ENCODE results near the gene CBX3.
"Not testable (repeated sequence)": the region's sequence is repeated elsewhere in the genome, so short reads cannot be mapped to it uniquely, and the experiment has no call there.

Gene CBX3

DNA sequence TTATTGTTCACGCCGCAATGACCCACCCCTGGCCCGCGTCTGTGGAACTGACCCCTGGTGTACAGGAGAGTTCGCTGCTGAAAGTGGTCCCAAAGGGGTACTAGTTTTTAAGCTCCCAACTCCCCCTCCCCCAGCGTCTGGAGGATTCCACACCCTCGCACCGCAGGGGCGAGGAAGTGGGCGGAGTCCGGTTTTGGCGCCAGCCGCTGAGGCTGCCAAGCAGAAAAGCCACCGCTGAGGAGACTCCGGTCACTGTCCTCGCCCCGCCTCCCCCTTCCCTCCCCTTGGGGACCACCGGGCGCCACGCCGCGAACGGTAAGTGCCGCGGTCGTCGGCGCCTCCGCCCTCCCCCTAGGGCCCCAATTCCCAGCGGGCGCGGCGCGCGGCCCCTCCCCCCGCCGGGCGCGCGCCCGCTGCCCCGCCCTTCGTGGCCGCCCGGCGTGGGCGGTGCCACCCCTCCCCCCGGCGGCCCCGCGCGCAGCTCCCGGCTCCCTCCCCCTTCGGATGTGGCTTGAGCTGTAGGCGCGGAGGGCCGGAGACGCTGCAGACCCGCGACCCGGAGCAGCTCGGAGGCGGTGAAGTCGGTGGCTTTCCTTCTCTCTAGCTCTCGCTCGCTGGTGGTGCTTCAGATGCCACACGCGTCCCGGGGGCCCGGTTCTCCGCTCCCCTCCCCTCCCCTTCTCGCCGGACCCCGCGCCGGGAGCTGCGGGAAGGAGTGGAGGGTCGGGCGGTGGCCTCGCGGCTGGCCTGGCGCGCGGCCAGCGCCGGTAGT is at the start of gene CBX3:
Gene CBX3 (plus strand): TSS at position 499 of the 772 bp plus-strand sequence. CDS start 1,254 bp downstream, outside the sequence.
- H3K9me3 ChIP-seq (ENCODE audit: low read length): no peaks in the 10 kb centered on the region
- peaks cover 36% of the 10 kb centered on the region for H3K4me1 ChIP-seq (ENCODE audit: insufficient read depth, low read length)
- H3K36me3 ChIP-seq (ENCODE audit: insufficient read depth, low read length): peaks cover 47% of the 10 kb centered on the region
- peak within 1 kb of the TSS; percentile 70 for H2AFZ ChIP-seq (ENCODE audit: low read depth, low read length)
- peak within 1 kb of the TSS; percentile 90 for H3K4me3 ChIP-seq (ENCODE audit: low read length)
- no peaks in the 10 kb centered on the region for H3K27me3 ChIP-seq (ENCODE audit: insufficient read depth, low read length)

GRCh38 chr7:26151953-26152781 is 49.4 kb upstream of the CBX3 start, which contains the start of gene NFE2L3:
Gene NFE2L3 (plus strand): TSS chr7:26152198. CDS start chr7:26152499, 301 bp downstream.
- no peaks in the 10 kb centered on the region for H3K36me3 ChIP-seq (ENCODE audit: insufficient read depth, low read length)
- no peaks in the 10 kb centered on the region for H3K4me1 ChIP-seq (ENCODE audit: insufficient read depth, low read length)
- H3K9me3 ChIP-seq (ENCODE audit: low read length): peaks cover 10% of the 10 kb centered on the region
- H3K27me3 ChIP-seq (ENCODE audit: insufficient read depth, low read length): peaks cover 46% of the 10 kb centered on the region
- H3K4me3 ChIP-seq (ENCODE audit: low read length): peak within 1 kb of the TSS; percentile 51
- H2AFZ ChIP-seq (ENCODE audit: low read depth, low read length): peak within 1 kb of the TSS; percentile 93

DNA sequence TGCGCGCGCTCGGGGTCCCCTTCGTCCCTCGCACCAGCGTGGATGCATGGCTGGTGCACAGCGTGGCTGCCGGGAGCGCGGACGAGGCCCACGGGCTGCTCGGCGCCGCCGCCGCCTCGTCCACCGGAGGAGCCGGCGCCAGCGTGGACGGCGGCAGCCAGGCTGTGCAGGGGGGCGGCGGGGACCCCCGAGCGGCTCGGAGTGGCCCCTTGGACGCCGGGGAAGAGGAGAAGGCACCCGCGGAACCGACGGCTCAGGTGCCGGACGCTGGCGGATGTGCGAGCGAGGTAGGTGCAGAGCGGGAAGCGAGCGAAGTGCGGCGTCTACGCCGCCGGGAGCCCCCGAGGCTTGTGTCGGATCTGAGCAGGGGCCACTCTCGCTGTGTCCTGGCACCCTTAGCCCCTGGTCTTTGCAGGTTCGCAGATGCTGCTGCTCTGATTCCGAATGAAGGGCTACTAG is 48.7 kb upstream of the CBX3 start:
- H3K9me3 ChIP-seq (ENCODE audit: low read length); H3K4me1 ChIP-seq (ENCODE audit: insufficient read depth, low read length); H3K36me3 ChIP-seq (ENCODE audit: insufficient read depth, low read length): not testable (repeated sequence)
- H3K4me3 ChIP-seq (ENCODE audit: low read length): peak overlapping the region; percentile 51
- peak overlapping the region; percentile 93 for H2AFZ ChIP-seq (ENCODE audit: low read depth, low read length)
- H3K27me3 ChIP-seq (ENCODE audit: insufficient read depth, low read length): peaks cover 46% of the 10 kb centered on the region

DNA sequence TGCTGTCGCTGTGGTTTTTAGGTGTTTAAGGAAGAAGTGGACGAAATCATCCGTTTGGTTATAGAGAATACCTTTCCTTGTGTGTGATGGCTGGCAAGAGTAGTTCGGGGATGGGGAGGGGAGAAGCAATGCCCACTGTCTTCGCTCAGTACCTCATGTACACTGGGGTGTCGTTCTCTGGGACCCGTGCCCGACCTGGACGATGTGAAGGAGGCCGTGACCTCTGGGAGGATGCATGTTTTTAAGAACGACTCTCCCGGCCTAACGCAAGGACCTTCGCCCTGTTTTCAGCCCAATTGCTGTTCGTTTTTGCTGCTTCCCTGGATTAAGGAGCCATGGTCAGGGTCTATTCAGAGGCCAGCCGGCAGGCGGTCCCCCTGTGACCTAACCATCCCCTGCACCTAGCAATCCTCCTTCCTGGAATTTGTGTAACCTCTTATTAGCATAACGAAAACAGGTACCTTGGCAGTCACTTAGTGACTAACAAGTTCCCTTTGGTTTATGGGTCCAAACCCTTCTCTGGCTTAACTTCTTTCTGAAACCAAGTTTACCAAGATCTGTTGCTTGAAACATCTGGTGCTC is 48.2 kb upstream of the CBX3 start:
- Histone ChIP-seq H3K4me3 (ENCODE audit: low read length) (no peak overlapping the region), H3K36me3 (ENCODE audit: insufficient read depth, low read length) (no peaks in the 10 kb centered on the region), H3K27me3 (ENCODE audit: insufficient read depth, low read length) (peaks cover 46% of the 10 kb centered on the region), H2AFZ (ENCODE audit: low read depth, low read length) (no peak overlapping the region), H3K9me3 (ENCODE audit: low read length) (peaks cover 10% of the 10 kb centered on the region), H3K4me1 (ENCODE audit: insufficient read depth, low read length) (no peaks in the 10 kb centered on the region)

- Histone ChIP-seq H3K4me3 (ENCODE audit: low read length) (no peak overlapping the region), H3K4me1 (ENCODE audit: insufficient read depth, low read length) (peaks cover 3% of the 10 kb centered on the region), H2AFZ (ENCODE audit: low read depth, low read length) (no peak overlapping the region), H3K27me3 (ENCODE audit: insufficient read depth, low read length) (peaks cover 46% of the 10 kb centered on the region), H3K9me3 (ENCODE audit: low read length) (peaks cover 10% of the 10 kb centered on the region), H3K36me3 (ENCODE audit: insufficient read depth, low read length) (no peaks in the 10 kb centered on the region)
Observed at GRCh38 chr7:26153823-26154783, 47.4 kb upstream of the CBX3 start.

DNA sequence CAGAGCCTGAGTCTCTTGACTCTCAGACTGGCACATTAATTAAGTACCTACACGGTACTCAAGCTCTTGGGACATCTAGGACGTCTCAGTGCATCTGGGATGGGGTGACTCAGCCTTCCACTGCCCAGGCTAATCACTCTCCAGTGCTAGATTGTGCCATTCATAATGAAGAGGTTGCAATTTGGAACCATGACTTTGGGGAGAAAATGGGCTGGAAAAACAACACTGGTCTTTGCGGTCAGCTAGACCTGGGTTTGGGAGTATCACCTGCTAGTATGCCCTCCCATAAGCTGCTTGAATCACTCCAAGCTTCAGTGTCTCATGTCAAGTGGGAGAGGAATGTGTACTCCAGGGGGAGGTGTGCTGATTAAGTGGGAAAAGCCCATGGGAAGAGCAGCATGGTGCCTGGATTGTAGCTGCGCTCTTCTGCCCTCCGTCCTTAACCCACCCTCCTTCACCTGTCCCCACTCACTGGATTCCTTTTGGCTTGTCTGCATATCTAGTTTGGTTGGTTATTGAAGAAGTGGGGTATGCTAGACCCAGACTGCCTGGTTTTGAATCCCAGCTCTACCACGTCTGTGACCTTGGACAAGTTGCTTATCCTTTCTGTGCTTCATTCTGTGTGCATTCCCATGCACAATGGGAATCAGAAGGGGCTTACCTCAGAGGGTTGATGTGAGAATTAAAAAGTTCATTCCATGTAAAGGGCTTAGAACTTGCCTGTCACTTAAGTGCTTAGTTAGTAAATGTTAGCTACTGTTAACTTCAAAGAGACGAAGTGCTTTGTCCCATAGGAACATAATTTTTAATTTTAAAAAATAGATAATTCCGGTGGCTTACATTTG is 45.8 kb upstream of the CBX3 start:
- peaks cover 40% of the 10 kb centered on the region for H3K27me3 ChIP-seq (ENCODE audit: insufficient read depth, low read length)
- no peak overlapping the region for H3K4me3 ChIP-seq (ENCODE audit: low read length)
- H2AFZ ChIP-seq (ENCODE audit: low read depth, low read length): no peak overlapping the region
- peaks cover 10% of the 10 kb centered on the region for H3K9me3 ChIP-seq (ENCODE audit: low read length)
- peaks cover 8% of the 10 kb centered on the region for H3K4me1 ChIP-seq (ENCODE audit: insufficient read depth, low read length)
- no peaks in the 10 kb centered on the region for H3K36me3 ChIP-seq (ENCODE audit: insufficient read depth, low read length)

- Histone ChIP-seq H3K4me1 (ENCODE audit: insufficient read depth, low read length) (peaks cover 8% of the 10 kb centered on the region), H3K27me3 (ENCODE audit: insufficient read depth, low read length) (peaks cover 30% of the 10 kb centered on the region), H2AFZ (ENCODE audit: low read depth, low read length) (no peak overlapping the region), H3K4me3 (ENCODE audit: low read length) (no peak overlapping the region), H3K36me3 (ENCODE audit: insufficient read depth, low read length) (no peaks in the 10 kb centered on the region), H3K9me3 (ENCODE audit: low read length) (peaks cover 5% of the 10 kb centered on the region)
Observed at GRCh38 chr7:26156451-26157420, 44.8 kb upstream of the CBX3 start.

DNA sequence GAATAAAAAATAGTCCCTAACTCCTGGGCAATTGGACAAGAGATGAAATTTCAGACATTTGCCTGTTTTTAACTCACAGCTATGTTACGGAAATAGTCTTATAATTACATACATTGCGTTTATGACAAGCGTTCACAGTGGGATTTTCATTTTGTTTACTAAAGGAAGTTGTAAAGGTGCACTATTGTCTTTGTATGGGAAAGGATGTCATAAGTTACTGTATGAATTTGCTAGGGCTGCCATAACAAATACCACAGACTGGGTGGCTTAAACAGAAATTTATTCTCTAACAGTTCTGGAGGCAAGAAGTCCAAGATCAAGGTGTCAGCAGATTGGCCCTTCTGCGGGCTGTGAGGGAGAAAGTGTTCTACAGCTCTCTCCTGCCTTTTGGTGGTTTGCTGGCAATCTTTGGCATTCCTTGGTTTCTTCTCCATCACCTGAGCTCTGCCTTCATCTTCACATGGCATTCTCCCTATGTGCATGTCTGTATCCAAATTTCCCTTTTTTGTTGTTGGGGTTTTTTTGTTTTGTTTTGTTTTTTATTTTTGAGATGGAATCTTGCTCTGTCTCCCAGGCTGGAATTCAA is 43.9 kb upstream of the CBX3 start:
- Histone ChIP-seq H3K9me3 (ENCODE audit: low read length) (peaks cover 5% of the 10 kb centered on the region), H3K27me3 (ENCODE audit: insufficient read depth, low read length) (peaks cover 22% of the 10 kb centered on the region), H3K4me1 (ENCODE audit: insufficient read depth, low read length) (peaks cover 8% of the 10 kb centered on the region), H3K36me3 (ENCODE audit: insufficient read depth, low read length) (no peaks in the 10 kb centered on the region), H2AFZ (ENCODE audit: low read depth, low read length) (no peak overlapping the region), H3K4me3 (ENCODE audit: low read length) (no peak overlapping the region)

DNA sequence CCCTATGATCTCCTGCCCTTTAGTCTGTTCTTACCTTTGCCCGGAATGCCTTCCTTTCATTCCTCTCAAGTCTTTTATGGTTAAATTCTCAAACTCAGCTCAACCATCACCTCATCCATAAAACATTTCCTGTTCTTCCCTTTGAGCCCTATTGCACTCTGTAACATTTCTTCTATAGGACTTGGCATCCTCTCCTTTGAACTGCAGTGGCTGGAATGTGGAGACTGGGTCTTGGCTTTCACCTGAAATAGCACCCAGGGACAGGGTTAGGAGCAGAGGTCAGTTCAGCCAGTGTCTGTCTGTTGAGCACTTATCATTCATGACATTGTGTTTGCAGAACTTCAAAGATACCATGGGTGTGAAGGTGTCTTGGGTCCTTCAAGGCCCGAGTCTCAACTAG is 42.3 kb upstream of the CBX3 start:
- peaks cover 8% of the 10 kb centered on the region for H3K4me1 ChIP-seq (ENCODE audit: insufficient read depth, low read length)
- no peak overlapping the region for H3K4me3 ChIP-seq (ENCODE audit: low read length)
- H2AFZ ChIP-seq (ENCODE audit: low read depth, low read length): no peak overlapping the region
- peaks cover 5% of the 10 kb centered on the region for H3K9me3 ChIP-seq (ENCODE audit: low read length)
- H3K36me3 ChIP-seq (ENCODE audit: insufficient read depth, low read length): no peaks in the 10 kb centered on the region
- peaks cover 7% of the 10 kb centered on the region for H3K27me3 ChIP-seq (ENCODE audit: insufficient read depth, low read length)

- Histone ChIP-seq H2AFZ (ENCODE audit: low read depth, low read length) (no peak overlapping the region), H3K27me3 (ENCODE audit: insufficient read depth, low read length) (no peaks in the 10 kb centered on the region), H3K4me3 (ENCODE audit: low read length) (no peak overlapping the region), H3K36me3 (ENCODE audit: insufficient read depth, low read length) (no peaks in the 10 kb centered on the region), H3K9me3 (ENCODE audit: low read length) (peaks cover 1% of the 10 kb centered on the region), H3K4me1 (ENCODE audit: insufficient read depth, low read length) (peaks cover 8% of the 10 kb centered on the region)
Observed at GRCh38 chr7:26160896-26161295, 40.6 kb upstream of the CBX3 start.

Measured in neuron (in vitro differentiated cells).